Ishikawa (cell line): Measurements from ENCODE around the gene FOXD1.

Source experiments
- CEBPB ChIP-seq: IDR thresholded peaks from 2 replicates; pipeline ENCODE4 v1.6.1; 2012
- EP300 ChIP-seq: IDR thresholded peaks from 2 replicates; pipeline ENCODE4 v1.6.1; 2012; ENCODE audit warnings: borderline replicate concordance
- FOXM1 ChIP-seq: IDR thresholded peaks from 2 replicates; pipeline ENCODE4 v1.6.1; 2012; ENCODE audit warnings: low read depth, borderline replicate concordance
- NFIC ChIP-seq: IDR thresholded peaks from 2 replicates; pipeline ENCODE4 v1.6.1; 2012
- YY1 ChIP-seq: IDR thresholded peaks from 2 replicates; pipeline ENCODE4 v1.6.1; 2012; ENCODE audit warnings: low read depth
- TF ChIP-seq, protein P1 (sequence below): IDR thresholded peaks from 2 replicates; pipeline ENCODE4 v1.6.1; 2012

DNA sequence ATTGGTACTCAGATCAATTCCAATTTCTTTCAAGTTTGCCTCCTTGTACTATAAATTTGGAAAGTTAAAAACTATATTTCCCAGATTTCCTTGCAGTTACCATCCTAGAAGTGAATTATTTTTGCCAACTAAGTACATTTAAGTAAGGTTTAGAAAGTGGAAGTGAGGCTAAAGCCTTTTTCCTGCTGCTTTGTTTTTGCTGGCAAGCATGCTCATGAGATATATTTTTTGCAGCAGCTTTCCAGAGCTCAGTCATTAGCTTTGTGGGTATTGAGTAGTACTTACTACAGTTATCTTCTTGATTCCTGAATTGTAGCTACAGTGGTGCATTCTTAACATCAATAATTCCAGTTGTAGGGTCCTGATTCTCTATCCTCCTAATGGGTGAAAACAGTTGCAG, 46.1 kb upstream of the FOXD1 start:
- TF ChIP-seq EP300, result no peak
- TF ChIP-seq, protein P1, sequence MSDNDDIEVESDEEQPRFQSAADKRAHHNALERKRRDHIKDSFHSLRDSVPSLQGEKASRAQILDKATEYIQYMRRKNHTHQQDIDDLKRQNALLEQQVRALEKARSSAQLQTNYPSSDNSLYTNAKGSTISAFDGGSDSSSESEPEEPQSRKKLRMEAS, result no peak
- TF ChIP-seq NFIC, result no peak
- TF ChIP-seq FOXM1, result no peak
- TF ChIP-seq YY1, result no peak
- TF ChIP-seq CEBPB, result no peak
